H9 (cell line): Measurements from ENCODE around the gene PPHLN1. TPM values are rescaled to one million over a fixed set of nuclear protein-coding genes. Genes with fewer than 3 reads are reported as not detected.

Experiments used
- DNase-seq: peaks from one replicate; pipeline ENCODE4 v3.0.0-alpha.2; 2017
- H2AFZ ChIP-seq: one replicate; pipeline ENCODE4 v1.6.1; 2013; ENCODE audit warnings: mild to moderate bottlenecking, low read length, control low read depth, moderate library complexity
- H2AK5ac ChIP-seq: 2 replicates; pipeline ENCODE4 v1.6.1; 2013; ENCODE audit warnings: low read length, control low read depth, mixed read lengths; ENCODE audit not compliant: insufficient read length
- H2BK120ac ChIP-seq: one replicate; pipeline ENCODE4 v1.6.1; 2013; ENCODE audit warnings: low read depth, mild to moderate bottlenecking, low read length, control low read depth, inconsistent platforms; ENCODE audit not compliant: poor library complexity, severe bottlenecking
- H2BK12ac ChIP-seq: 2 replicates; pipeline ENCODE4 v1.6.1; 2013; ENCODE audit warnings: low read length, control low read depth, mixed read lengths, low read depth; ENCODE audit not compliant: insufficient read length
- H2BK15ac ChIP-seq: 2 replicates; pipeline ENCODE4 v1.6.1; 2013; ENCODE audit warnings: low read depth, low read length, control low read depth
- H2BK20ac ChIP-seq: one replicate; pipeline ENCODE4 v1.6.1; 2013; ENCODE audit warnings: low read depth, mild to moderate bottlenecking, low read length, control low read depth, inconsistent platforms; ENCODE audit not compliant: poor library complexity, severe bottlenecking
- H2BK5ac ChIP-seq: 2 replicates; pipeline ENCODE4 v1.6.1; 2013; ENCODE audit warnings: low read length, control low read depth, mixed read lengths; ENCODE audit not compliant: insufficient read length
- H3K14ac ChIP-seq: 2 replicates; pipeline ENCODE4 v1.6.1; 2013; ENCODE audit warnings: low read length, control low read depth; ENCODE audit not compliant: insufficient read depth
- H3K18ac ChIP-seq: 2 replicates; pipeline ENCODE4 v1.6.1; 2013; ENCODE audit warnings: low read depth, mild to moderate bottlenecking, mixed read lengths, low read length, control low read depth; ENCODE audit not compliant: insufficient read length
- H3K23ac ChIP-seq: 2 replicates; pipeline ENCODE4 v1.6.1; 2013; ENCODE audit warnings: low read length, control low read depth, mixed read lengths, low read depth; ENCODE audit not compliant: insufficient read length
- H3K23me2 ChIP-seq: 2 replicates; pipeline ENCODE4 v1.6.1; 2013; ENCODE audit warnings: low read depth, mild to moderate bottlenecking, mixed read lengths, low read length, control low read depth; ENCODE audit not compliant: insufficient read length, poor library complexity, severe bottlenecking
- H3K27ac ChIP-seq: 2 replicates; pipeline ENCODE4 v1.5.1; 2013; ENCODE audit warnings: low read length, control low read depth, mixed read lengths, low read depth; ENCODE audit not compliant: insufficient read length
- H3K27me3 ChIP-seq: 2 replicates; pipeline ENCODE4 v1.6.1; 2013; ENCODE audit warnings: low read length, control low read depth, inconsistent platforms; ENCODE audit not compliant: insufficient read depth
- H3K4ac ChIP-seq: 2 replicates; pipeline ENCODE4 v1.6.1; 2013; ENCODE audit warnings: low read depth, mild to moderate bottlenecking, control low read depth, inconsistent platforms, low read length, moderate library complexity
- H3K4me1 ChIP-seq: 2 replicates; pipeline ENCODE4 v1.6.1; 2013; ENCODE audit warnings: low read length, control low read depth, inconsistent platforms; ENCODE audit not compliant: insufficient read depth
- H3K4me2 ChIP-seq: 2 replicates; pipeline ENCODE4 v1.6.1; 2013; ENCODE audit warnings: low read length, control low read depth, mixed read lengths; ENCODE audit not compliant: insufficient read length, insufficient read depth
- H3K56ac ChIP-seq: 2 replicates; pipeline ENCODE4 v1.6.1; 2013; ENCODE audit warnings: low read depth, mild to moderate bottlenecking, mixed read lengths, low read length, control low read depth; ENCODE audit not compliant: insufficient read length
- H3K79me1 ChIP-seq: 2 replicates; pipeline ENCODE4 v1.6.1; 2013; ENCODE audit warnings: low read depth, mild to moderate bottlenecking, moderate library complexity, low read length, control low read depth, inconsistent platforms; ENCODE audit not compliant: insufficient read depth, poor library complexity, severe bottlenecking
- H3K79me2 ChIP-seq: 2 replicates; pipeline ENCODE4 v1.6.1; 2013; ENCODE audit warnings: low read length, control low read depth, inconsistent platforms; ENCODE audit not compliant: insufficient read depth
- H3K9ac ChIP-seq: 2 replicates; pipeline ENCODE4 v1.6.1; 2013; ENCODE audit warnings: low read length, control low read depth, mixed read lengths; ENCODE audit not compliant: insufficient read length; ENCODE audit errors: extremely low read depth
- H3K9me3 ChIP-seq: one replicate; pipeline ENCODE4 v1.6.1; 2013; ENCODE audit warnings: low read depth, low read length, inconsistent platforms; ENCODE audit not compliant: control insufficient read depth
- H3T11ph ChIP-seq: one replicate; pipeline ENCODE4 v1.6.1; 2013; ENCODE audit warnings: mild to moderate bottlenecking, low read length, control low read depth, inconsistent platforms
- H4K20me1 ChIP-seq: one replicate; pipeline ENCODE4 v1.6.1; 2013; ENCODE audit not compliant: control insufficient read depth, insufficient read length, insufficient read depth
- H4K5ac ChIP-seq: 2 replicates; pipeline ENCODE4 v1.6.1; 2013; ENCODE audit warnings: low read depth, mild to moderate bottlenecking, mixed read lengths, low read length, control low read depth; ENCODE audit not compliant: insufficient read length
- H4K8ac ChIP-seq: replicated peaks from 2 replicates; pipeline ENCODE4 v1.6.1; 2013; ENCODE audit warnings: low read length, control low read depth, mixed read lengths, low read depth; ENCODE audit not compliant: insufficient read length
- H4K91ac ChIP-seq: 2 replicates; pipeline ENCODE4 v1.6.1; 2013; ENCODE audit warnings: low read depth, mild to moderate bottlenecking, moderate library complexity, mixed read lengths, low read length, control low read depth; ENCODE audit not compliant: insufficient read length
- H3K27ac Mint-ChIP-seq, 3 experiments: 2 replicates in 2 of 3; 3 replicates in 1 of 3; pipeline ENCODE4 v1.8.0; 2020 to 2021; ENCODE audit warnings: mixed read lengths in 3 of 3, mild to moderate bottlenecking in 1 of 3, moderate library complexity in 1 of 3
- H3K27me3 Mint-ChIP-seq: 2 replicates; pipeline ENCODE4 v1.8.0; 2021; ENCODE audit warnings: low read depth, mild to moderate bottlenecking, moderate library complexity, mixed read lengths
- H3K36me3 Mint-ChIP-seq, 3 experiments: 2 replicates in 2 of 3; 3 replicates in 1 of 3; pipeline ENCODE4 v1.8.0; 2020 to 2021; ENCODE audit warnings: low read depth in 3 of 3, mixed read lengths in 3 of 3; ENCODE audit not compliant: insufficient read depth in 1 of 3
- H3K4me1 Mint-ChIP-seq, 2 experiments: 2 replicates each; pipeline ENCODE4 v1.8.0; 2020; ENCODE audit warnings: mixed read lengths in 2 of 2
- H3K4me3 Mint-ChIP-seq, 2 experiments: 2 replicates in 1 of 2; 3 replicates in 1 of 2; pipeline ENCODE4 v1.8.0; 2020 to 2021; ENCODE audit warnings: mild to moderate bottlenecking in 2 of 2, mixed read lengths in 2 of 2, moderate library complexity in 1 of 2
- H3K9me3 Mint-ChIP-seq, 2 experiments: 2 replicates in 1 of 2; 3 replicates in 1 of 2; pipeline ENCODE4 v1.8.0; 2020; ENCODE audit warnings: mild to moderate bottlenecking in 2 of 2, mixed read lengths in 2 of 2, moderate library complexity in 1 of 2
- CTCF ChIP-seq: fragments of 200-600 bp; sonication (generic); conservative IDR thresholded peaks from 3 replicates; pipeline ENCODE4 v1.8.0; 2021; ENCODE audit warnings: antibody characterized with exemption, mild to moderate bottlenecking
- WGBS: extraction: QIAGEN DNeasy Blood & Tissue Kit; methylation state at CpG from one replicate; pipeline ENCODE4 v1.1.7; 2013; ENCODE audit warnings: missing lambda C conversion rate, low lambda C conversion rate, mixed read lengths; ENCODE audit not compliant: insufficient read length; ENCODE audit errors: extremely low coverage; 5-methylcytosine and 5-hydroxymethylcytosine counted together
- total RNA-seq: library from RNA; stranded (reverse); gene quantifications from 2 replicates; pipeline ENCODE4 v1.2.1, GENCODE V29; 2021

PPHLN1 gene
- total RNA-seq, 1 experiment from 2014 or later = 66.2 TPM

GRCh38 chr12:42410340-42410739, 84.4 kb downstream of the PPHLN1 start:
- no peak overlapping the region for H2BK120ac ChIP-seq
- no peak overlapping the region for H4K5ac ChIP-seq
- TF ChIP-seq CTCF = no peak
- no CpG with 5 or more reads among the region's 1 CpG for WGBS
- no peak overlapping the region for H3K27ac ChIP-seq
- H3K18ac ChIP-seq = no peak overlapping the region
- H3K36me3 Mint-ChIP-seq = peaks cover 0 to 10% (median 8%) of the 10 kb centered on the region in 3 experiments; a peak in 2 of 7 replicates
- no peak overlapping the region for H2BK5ac ChIP-seq
- no peak overlapping the region for H2AFZ ChIP-seq
- no peak overlapping the region for H3K4ac ChIP-seq
- H3K14ac ChIP-seq = no peak overlapping the region
- no peak overlapping the region for H2AK5ac ChIP-seq
- no peaks in the 10 kb centered on the region for H4K20me1 ChIP-seq
- H3K27ac Mint-ChIP-seq = no peak overlapping the region
- no peaks in the 10 kb centered on the region for H3K27me3 Mint-ChIP-seq
- H3K4me3 Mint-ChIP-seq = no peak overlapping the region
- no peak overlapping the region for H3K9ac ChIP-seq
- no peaks in the 10 kb centered on the region for H3K27me3 ChIP-seq
- no peak overlapping the region for H4K8ac ChIP-seq
- no peak overlapping the region for H3K56ac ChIP-seq
- no peaks in the 10 kb centered on the region for H3K9me3 Mint-ChIP-seq
- no peak overlapping the region for H2BK12ac ChIP-seq
- H3T11ph ChIP-seq = no peak overlapping the region
- H2BK20ac ChIP-seq = no peak overlapping the region
- no peaks in the 10 kb centered on the region for H3K79me1 ChIP-seq
- no peaks in the 10 kb centered on the region for H3K79me2 ChIP-seq
- H2BK15ac ChIP-seq = no peak overlapping the region
- H3K4me2 ChIP-seq = no peak overlapping the region
- no peak overlapping the region for H3K23ac ChIP-seq
- no peak for DNase-seq
- H3K4me1 ChIP-seq = no peaks in the 10 kb centered on the region
- H3K23me2 ChIP-seq = no peaks in the 10 kb centered on the region
- H3K4me1 Mint-ChIP-seq = 0 out of 4 replicates have a peak, but pooled peaks cover 0 to 5% of the 10 kb centered on the region in 2 experiments
- no peaks in the 10 kb centered on the region for H3K9me3 ChIP-seq
- no peak overlapping the region for H4K91ac ChIP-seq
